K562 (cell line): ENCODE results near the gene IL1B. TPM values are rescaled to one million over a fixed set of nuclear protein-coding genes. Genes with fewer than 3 reads are reported as not detected.

Source experiments
- ADNP ChIP-seq: fragments of 200-800 bp; sonication (Bioruptor generic); IDR thresholded peaks from 2 replicates; pipeline ENCODE4 v1.6.1; 2016; ENCODE audit warnings: missing genetic modification characterization, missing compliant biosample characterization
- CBX8 ChIP-seq: fragments of 200-600 bp; sonication (generic); IDR thresholded peaks from 2 replicates; pipeline ENCODE4 v1.6.1; 2012; ENCODE audit warnings: borderline replicate concordance, mixed run types, low read depth, mild to moderate bottlenecking, moderate library complexity, mixed read lengths, low read length, control low read depth, inconsistent platforms; ENCODE audit not compliant: poor library complexity, severe bottlenecking; ENCODE audit errors: extremely low read depth
- FOXP4 ChIP-seq: sonication (generic); formaldehyde crosslinking; IDR thresholded peaks from 2 replicates; pipeline ENCODE4 v1.8.0; 2022; ENCODE audit warnings: mild to moderate bottlenecking, missing genetic modification reagents, borderline replicate concordance
- GABPB2 ChIP-seq: fragments of 250-450 bp; sonication (Bioruptor Pico); conservative IDR thresholded peaks from 2 replicates; pipeline ENCODE4 v1.5.1; 2021; ENCODE audit warnings: mild to moderate bottlenecking
- GTF3C2 ChIP-seq: IDR thresholded peaks from 3 replicates; pipeline ENCODE4 v1.6.1; 2011; ENCODE audit warnings: borderline replicate concordance, mild to moderate bottlenecking, moderate library complexity; ENCODE audit not compliant: insufficient read length; ENCODE audit errors: extremely low read depth
- HDAC6 ChIP-seq: IDR thresholded peaks from 2 replicates; pipeline ENCODE4 v1.6.1; 2012; ENCODE audit warnings: low read depth, mild to moderate bottlenecking, control low read depth, inconsistent platforms, low read length, moderate library complexity
- HMG20A ChIP-seq: fragments of 450-650 bp; formaldehyde crosslinking; conservative IDR thresholded peaks from 2 replicates; pipeline ENCODE4 v1.4.0; 2020; ENCODE audit warnings: mild to moderate bottlenecking, mixed read lengths
- HNRNPL ChIP-seq: fragments of 200-400 bp; formaldehyde crosslinking; IDR thresholded peaks from 2 replicates; pipeline ENCODE4 v1.6.1; 2017; ENCODE audit warnings: low read depth, mild to moderate bottlenecking, low read length
- NKRF ChIP-seq: fragments of 450-650 bp; IDR thresholded peaks from 2 replicates; pipeline ENCODE4 v1.6.1; 2016; ENCODE audit warnings: borderline replicate concordance
- PYGO2 ChIP-seq: fragments of 450-650 bp; IDR thresholded peaks from 2 replicates; pipeline ENCODE4 v1.6.1; 2016; ENCODE audit warnings: mild to moderate bottlenecking, missing genetic modification characterization, moderate library complexity, missing compliant biosample characterization
- RREB1 ChIP-seq: fragments of 250-450 bp; sonication (Bioruptor Pico); IDR thresholded peaks from 2 replicates; pipeline ENCODE4 v1.4.0; 2020
- ZFPM2 ChIP-seq: fragments of 250-450 bp; sonication (Bioruptor Pico); IDR thresholded peaks from 2 replicates; pipeline ENCODE4 v1.5.1; 2022; ENCODE audit warnings: mild to moderate bottlenecking
- ZNF785 ChIP-seq: fragments of 250-450 bp; sonication (Bioruptor Pico); IDR thresholded peaks from 2 replicates; pipeline ENCODE4 v1.4.0; 2020; ENCODE audit warnings: mild to moderate bottlenecking
- polyA plus RNA-seq, 8 experiments: library from polyadenylated mRNA; depleted of rRNA in 4 of 8; stranded (reverse) in 5 of 8; unstranded in 3 of 8; fragments of >200 nt; fragmentation: Nextera tagmentation in 2 of 8; fragmentation: Illumina TruSeq in 1 of 8; extraction: Ambion mirVana in 2 of 8; extraction: Trizol in 1 of 8; gene quantifications; 2 replicates each; pipeline versions ENCODE4 v1.2.1 to v1.2.3, GENCODE V29; 2011 to 2014; ENCODE audit warnings: inconsistent platforms in 1 of 8, missing spikeins in 1 of 8
- total RNA-seq, 7 experiments: library from RNA; depleted of rRNA in 6 of 7; stranded (reverse); fragments of >200 nt in 6 of 7; fragmentation: Illumina TruSeq in 2 of 7; extraction: Trizol in 2 of 7; gene quantifications; 2 replicates each; pipeline versions ENCODE4 v1.2.1 to v1.2.3, GENCODE V29; 2011 to 2021; ENCODE audit warnings: low replicate concordance in 1 of 7

Gene IL1B
- total and polyA plus RNA-seq, 9 of the 15 experiments (the other 6 are each of a cell fraction or from before 2014, with no cell fraction given) = 0.29 TPM; not detected in 8

GRCh38 chr2:112813280-112813966 is 23.2 kb downstream of the IL1B start (continued):
- TF ChIP-seq GABPB2 (CRISPR knock-in tag) (no peak), HDAC6 (no peak), ZFPM2 (CRISPR knock-in tag) (no peak), ZNF785 (CRISPR knock-in tag) (no peak), NKRF (no peak), HMG20A (no peak), PYGO2 (tag) (no peak), HNRNPL (no peak), CBX8 (no peak), RREB1 (no peak), ADNP (tag) (no peak), GTF3C2 (no peak), FOXP4 (CRISPR knock-in tag) (no peak)
